HepG2 (cell line): Measurements from ENCODE around the gene SERINC2. TPM values are rescaled to one million over a fixed set of nuclear protein-coding genes. Genes with fewer than 3 reads are reported as not detected.

Source experiments
- ASH2L ChIP-seq: fragments of 300-600, 200-600 bp; sonication (generic); IDR thresholded peaks from 2 replicates; pipeline ENCODE4 v1.7.0; 2017; ENCODE audit warnings: low read depth, mild to moderate bottlenecking, moderate library complexity, mixed read lengths, low read length; ENCODE audit not compliant: insufficient read length
- MEIS1 ChIP-seq: sonication (generic); formaldehyde crosslinking; IDR thresholded peaks from 2 replicates; pipeline ENCODE4 v1.9.0; 2021; ENCODE audit warnings: mild to moderate bottlenecking, missing genetic modification reagents, moderate library complexity, borderline replicate concordance
- MEIS2 ChIP-seq: sonication (generic); formaldehyde crosslinking; IDR thresholded peaks from 2 replicates; pipeline ENCODE4 v1.9.0; 2021; ENCODE audit warnings: mild to moderate bottlenecking, missing genetic modification reagents
- REXO4 ChIP-seq: sonication (generic); formaldehyde crosslinking; IDR thresholded peaks from 2 replicates; pipeline ENCODE4 v1.8.0; 2022; ENCODE audit warnings: missing genetic modification reagents, mild to moderate bottlenecking, borderline replicate concordance
- ZC3H13 ChIP-seq: sonication (generic); formaldehyde crosslinking; IDR thresholded peaks from 2 replicates; pipeline ENCODE4 v1.8.1; 2023; ENCODE audit warnings: mild to moderate bottlenecking, missing genetic modification reagents, moderate library complexity
- ZNF615 ChIP-seq: sonication (generic); formaldehyde crosslinking; IDR thresholded peaks from 2 replicates; pipeline ENCODE4 v1.5.0; 2020; ENCODE audit warnings: mild to moderate bottlenecking, missing genetic modification reagents, borderline replicate concordance
- ZNF678 ChIP-seq: sonication (generic); formaldehyde crosslinking; IDR thresholded peaks from 2 replicates; pipeline ENCODE4 v1.4.0; 2020; ENCODE audit warnings: mild to moderate bottlenecking, missing genetic modification reagents
- ZNF709 ChIP-seq: sonication (generic); formaldehyde crosslinking; IDR thresholded peaks from 2 replicates; pipeline ENCODE4 v1.5.0; 2020; ENCODE audit warnings: mild to moderate bottlenecking, missing genetic modification reagents
- polyA plus RNA-seq, 8 experiments: library from polyadenylated mRNA; depleted of rRNA in 3 of 8; stranded (reverse) in 7 of 8; unstranded in 1 of 8; fragments of >200 nt; fragmentation: Illumina TruSeq in 4 of 8; extraction: Trizol in 4 of 8; gene quantifications; 2 replicates each; pipeline versions ENCODE4 v1.2.1 to v1.2.3, GENCODE V29; 2011 to 2016; ENCODE audit warnings: low read depth in 4 of 8, missing spikeins in 1 of 8, mixed read lengths in 1 of 8; ENCODE audit not compliant: insufficient read depth in 1 of 8
- total RNA-seq, 5 experiments: library from RNA; depleted of rRNA; stranded (reverse); fragments of >200 nt; fragmentation: Illumina TruSeq; extraction: Trizol; gene quantifications; 2 replicates each; pipeline ENCODE4 v1.2.3, GENCODE V29; 2016; ENCODE audit warnings: low read depth in 1 of 5
- TF ChIP-seq, protein P1 (sequence below): sonication (generic); formaldehyde crosslinking; IDR thresholded peaks from 2 replicates; pipeline ENCODE4 v1.4.0; 2020; ENCODE audit warnings: missing genetic modification reagents, borderline replicate concordance
- TF ChIP-seq, protein P2 (sequence below): sonication (generic); formaldehyde crosslinking; IDR thresholded peaks from 2 replicates; pipeline ENCODE4 v1.8.0; 2022; ENCODE audit warnings: mild to moderate bottlenecking, missing genetic modification reagents, moderate library complexity
- TF ChIP-seq, protein P3 (sequence below): sonication (generic); formaldehyde crosslinking; IDR thresholded peaks from 2 replicates; pipeline ENCODE4 v1.8.0; 2022; ENCODE audit warnings: missing genetic modification reagents, mild to moderate bottlenecking, moderate library complexity, borderline replicate concordance
- TF ChIP-seq, protein P4 (sequence below): sonication (generic); formaldehyde crosslinking; IDR thresholded peaks from 2 replicates; pipeline ENCODE4 v1.4.0; 2020; ENCODE audit warnings: missing genetic modification reagents
- TF ChIP-seq, protein P5 (sequence below): sonication (generic); formaldehyde crosslinking; IDR thresholded peaks from 2 replicates; pipeline ENCODE4 v1.5.0; 2020; ENCODE audit warnings: missing genetic modification reagents, mild to moderate bottlenecking, borderline replicate concordance

Gene SERINC2
- total and polyA plus RNA-seq, 2 of the 13 experiments (the other 11 are each of a cell fraction or from before 2014, with no cell fraction given): 4.8 to 126 TPM

DNA sequence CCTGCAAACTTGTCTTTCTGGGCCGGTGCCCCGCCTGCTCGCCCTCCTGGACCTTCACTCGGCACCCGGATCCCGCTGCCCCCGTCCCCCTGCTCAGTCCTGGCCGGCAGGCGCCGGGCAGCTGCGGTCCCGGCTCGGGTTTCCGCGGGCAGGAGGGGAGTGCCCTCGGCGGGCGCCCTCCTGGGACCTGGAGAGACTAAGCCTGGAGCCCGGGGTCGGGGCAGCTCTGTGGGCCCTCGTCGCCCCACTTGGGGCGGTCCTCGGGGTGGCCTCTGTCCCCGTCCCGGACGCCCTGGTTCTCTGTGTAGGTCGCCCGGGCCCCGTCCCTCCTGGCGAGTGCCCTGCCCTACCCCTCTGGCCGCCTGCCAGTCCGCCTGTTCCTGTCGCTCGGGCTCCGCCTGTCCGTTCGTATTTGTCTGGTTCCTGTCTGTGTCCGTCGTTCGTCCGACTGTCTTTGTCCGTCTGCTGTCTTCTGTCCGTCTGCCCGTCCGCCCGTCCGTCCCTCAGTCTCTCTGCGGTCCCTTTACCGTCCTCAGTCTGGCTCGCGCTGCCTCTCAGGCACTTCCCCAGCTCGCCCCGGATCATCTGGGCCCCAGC is 490 bp downstream of the SERINC2 start (continued):
- TF ChIP-seq, protein P1, sequence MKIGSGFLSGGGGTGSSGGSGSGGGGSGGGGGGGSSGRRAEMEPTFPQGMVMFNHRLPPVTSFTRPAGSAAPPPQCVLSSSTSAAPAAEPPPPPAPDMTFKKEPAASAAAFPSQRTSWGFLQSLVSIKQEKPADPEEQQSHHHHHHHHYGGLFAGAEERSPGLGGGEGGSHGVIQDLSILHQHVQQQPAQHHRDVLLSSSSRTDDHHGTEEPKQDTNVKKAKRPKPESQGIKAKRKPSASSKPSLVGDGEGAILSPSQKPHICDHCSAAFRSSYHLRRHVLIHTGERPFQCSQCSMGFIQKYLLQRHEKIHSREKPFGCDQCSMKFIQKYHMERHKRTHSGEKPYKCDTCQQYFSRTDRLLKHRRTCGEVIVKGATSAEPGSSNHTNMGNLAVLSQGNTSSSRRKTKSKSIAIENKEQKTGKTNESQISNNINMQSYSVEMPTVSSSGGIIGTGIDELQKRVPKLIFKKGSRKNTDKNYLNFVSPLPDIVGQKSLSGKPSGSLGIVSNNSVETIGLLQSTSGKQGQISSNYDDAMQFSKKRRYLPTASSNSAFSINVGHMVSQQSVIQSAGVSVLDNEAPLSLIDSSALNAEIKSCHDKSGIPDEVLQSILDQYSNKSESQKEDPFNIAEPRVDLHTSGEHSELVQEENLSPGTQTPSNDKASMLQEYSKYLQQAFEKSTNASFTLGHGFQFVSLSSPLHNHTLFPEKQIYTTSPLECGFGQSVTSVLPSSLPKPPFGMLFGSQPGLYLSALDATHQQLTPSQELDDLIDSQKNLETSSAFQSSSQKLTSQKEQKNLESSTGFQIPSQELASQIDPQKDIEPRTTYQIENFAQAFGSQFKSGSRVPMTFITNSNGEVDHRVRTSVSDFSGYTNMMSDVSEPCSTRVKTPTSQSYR (CRISPR knock-in tag): no peak
- TF ChIP-seq MEIS2 (no peak), ASH2L (peak; percentile 36), ZNF678 (peak; percentile 78; the same call in 1 of the 2 replicates), MEIS1 (CRISPR knock-in tag) (peak; percentile 34; the same call in 1 of the 2 replicates), ZNF615 (peak; percentile 51; the same call in 1 of the 2 replicates), REXO4 (CRISPR knock-in tag) (no peak), ZNF709 (peak; percentile 73; the same call in 1 of the 2 replicates), ZC3H13 (peak; percentile 78; the same call in 1 of the 2 replicates)
- TF ChIP-seq, protein P2, sequence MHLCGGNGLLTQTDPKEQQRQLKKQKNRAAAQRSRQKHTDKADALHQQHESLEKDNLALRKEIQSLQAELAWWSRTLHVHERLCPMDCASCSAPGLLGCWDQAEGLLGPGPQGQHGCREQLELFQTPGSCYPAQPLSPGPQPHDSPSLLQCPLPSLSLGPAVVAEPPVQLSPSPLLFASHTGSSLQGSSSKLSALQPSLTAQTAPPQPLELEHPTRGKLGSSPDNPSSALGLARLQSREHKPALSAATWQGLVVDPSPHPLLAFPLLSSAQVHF (CRISPR knock-in tag): peak; percentile 27; the same call in 1 of the 2 replicates
- TF ChIP-seq, protein P3, sequence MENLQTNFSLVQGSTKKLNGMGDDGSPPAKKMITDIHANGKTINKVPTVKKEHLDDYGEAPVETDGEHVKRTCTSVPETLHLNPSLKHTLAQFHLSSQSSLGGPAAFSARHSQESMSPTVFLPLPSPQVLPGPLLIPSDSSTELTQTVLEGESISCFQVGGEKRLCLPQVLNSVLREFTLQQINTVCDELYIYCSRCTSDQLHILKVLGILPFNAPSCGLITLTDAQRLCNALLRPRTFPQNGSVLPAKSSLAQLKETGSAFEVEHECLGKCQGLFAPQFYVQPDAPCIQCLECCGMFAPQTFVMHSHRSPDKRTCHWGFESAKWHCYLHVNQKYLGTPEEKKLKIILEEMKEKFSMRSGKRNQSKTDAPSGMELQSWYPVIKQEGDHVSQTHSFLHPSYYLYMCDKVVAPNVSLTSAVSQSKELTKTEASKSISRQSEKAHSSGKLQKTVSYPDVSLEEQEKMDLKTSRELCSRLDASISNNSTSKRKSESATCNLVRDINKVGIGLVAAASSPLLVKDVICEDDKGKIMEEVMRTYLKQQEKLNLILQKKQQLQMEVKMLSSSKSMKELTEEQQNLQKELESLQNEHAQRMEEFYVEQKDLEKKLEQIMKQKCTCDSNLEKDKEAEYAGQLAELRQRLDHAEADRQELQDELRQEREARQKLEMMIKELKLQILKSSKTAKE (CRISPR knock-in tag): peak; percentile 46; the same call in 1 of the 2 replicates
- TF ChIP-seq, protein P4, sequence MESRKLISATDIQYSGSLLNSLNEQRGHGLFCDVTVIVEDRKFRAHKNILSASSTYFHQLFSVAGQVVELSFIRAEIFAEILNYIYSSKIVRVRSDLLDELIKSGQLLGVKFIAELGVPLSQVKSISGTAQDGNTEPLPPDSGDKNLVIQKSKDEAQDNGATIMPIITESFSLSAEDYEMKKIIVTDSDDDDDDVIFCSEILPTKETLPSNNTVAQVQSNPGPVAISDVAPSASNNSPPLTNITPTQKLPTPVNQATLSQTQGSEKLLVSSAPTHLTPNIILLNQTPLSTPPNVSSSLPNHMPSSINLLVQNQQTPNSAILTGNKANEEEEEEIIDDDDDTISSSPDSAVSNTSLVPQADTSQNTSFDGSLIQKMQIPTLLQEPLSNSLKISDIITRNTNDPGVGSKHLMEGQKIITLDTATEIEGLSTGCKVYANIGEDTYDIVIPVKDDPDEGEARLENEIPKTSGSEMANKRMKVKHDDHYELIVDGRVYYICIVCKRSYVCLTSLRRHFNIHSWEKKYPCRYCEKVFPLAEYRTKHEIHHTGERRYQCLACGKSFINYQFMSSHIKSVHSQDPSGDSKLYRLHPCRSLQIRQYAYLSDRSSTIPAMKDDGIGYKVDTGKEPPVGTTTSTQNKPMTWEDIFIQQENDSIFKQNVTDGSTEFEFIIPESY: no peak
- TF ChIP-seq, protein P5, sequence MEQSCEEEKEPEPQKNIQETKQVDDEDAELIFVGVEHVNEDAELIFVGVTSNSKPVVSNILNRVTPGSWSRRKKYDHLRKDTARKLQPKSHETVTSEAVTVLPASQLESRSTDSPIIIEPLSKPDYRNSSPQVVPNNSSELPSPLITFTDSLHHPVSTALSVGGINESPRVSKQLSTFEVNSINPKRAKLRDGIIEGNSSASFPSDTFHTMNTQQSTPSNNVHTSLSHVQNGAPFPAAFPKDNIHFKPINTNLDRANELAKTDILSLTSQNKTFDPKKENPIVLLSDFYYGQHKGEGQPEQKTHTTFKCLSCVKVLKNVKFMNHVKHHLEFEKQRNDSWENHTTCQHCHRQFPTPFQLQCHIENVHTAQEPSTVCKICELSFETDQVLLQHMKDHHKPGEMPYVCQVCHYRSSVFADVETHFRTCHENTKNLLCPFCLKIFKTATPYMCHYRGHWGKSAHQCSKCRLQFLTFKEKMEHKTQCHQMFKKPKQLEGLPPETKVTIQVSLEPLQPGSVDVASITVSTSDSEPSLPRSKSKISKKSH (CRISPR knock-in tag): 0 out of 2 replicates have a peak, but pooled peaks have one; percentile 51
- TF ChIP-seq, all 625 proteins: peak for 70
